Natural killer cell (primary cell): ENCODE data around the gene RSF1. TPM values are rescaled to one million over a fixed set of nuclear protein-coding genes. Genes with fewer than 3 reads are reported as not detected.

Experiments
- ATAC-seq, 3 donors: fragments of 150-1000 bp in 2 of 3; fragments of 200-7000 bp in 1 of 3; cut with Tn5 transposase; 1 replicate in 1 of 3; 2 replicates in 2 of 3; pipeline ENCODE4 v1.10.0; 2021; ENCODE audit warnings: mild to moderate bottlenecking in 2 of 3, moderate library complexity in 2 of 3
- DNase-seq, 2 donors: peaks; one replicate each; pipeline versions ENCODE4 v3.0.0 to v3.0.0-alpha.2; 2013 to 2021; ENCODE audit warnings: mixed read lengths in 1 of 2
- H3K27ac ChIP-seq: one replicate; pipeline ENCODE4 v1.5.1; 2013; ENCODE audit warnings: mild to moderate bottlenecking, low read length
- H3K27me3 ChIP-seq: one replicate; pipeline ENCODE4 v1.6.1; 2013; ENCODE audit warnings: low read length; ENCODE audit not compliant: control insufficient read depth, insufficient read depth
- H3K36me3 ChIP-seq: one replicate; pipeline ENCODE4 v1.6.1; 2013; ENCODE audit warnings: low read length; ENCODE audit not compliant: control insufficient read depth, insufficient read depth
- H3K4me1 ChIP-seq: one replicate; pipeline ENCODE4 v1.6.1; 2013; ENCODE audit warnings: low read length; ENCODE audit not compliant: control insufficient read depth, insufficient read depth
- H3K4me3 ChIP-seq: one replicate; pipeline ENCODE4 v1.5.1; 2013; ENCODE audit warnings: low read length
- H3K9me3 ChIP-seq: one replicate; pipeline ENCODE4 v1.6.1; 2013; ENCODE audit warnings: low read length; ENCODE audit not compliant: control insufficient read depth, insufficient read depth
- H3K27ac Mint-ChIP-seq, 2 donors: one replicate each; pipeline ENCODE4 v1.8.0; 2022; ENCODE audit warnings: mild to moderate bottlenecking in 2 of 2, mixed read lengths in 2 of 2, moderate library complexity in 1 of 2
- H3K27me3 Mint-ChIP-seq, 2 donors: one replicate each; pipeline ENCODE4 v1.8.0; 2022; ENCODE audit warnings: low read depth in 2 of 2, mixed read lengths in 2 of 2
- H3K36me3 Mint-ChIP-seq: one replicate; pipeline ENCODE4 v1.8.0; 2022; ENCODE audit warnings: mixed read lengths
- H3K4me1 Mint-ChIP-seq, 2 donors: one replicate each; pipeline ENCODE4 v1.8.0; 2022; ENCODE audit warnings: mixed read lengths in 2 of 2
- H3K4me3 Mint-ChIP-seq: one replicate; pipeline ENCODE4 v1.8.0; 2022; ENCODE audit warnings: mild to moderate bottlenecking, moderate library complexity, mixed read lengths
- H3K9me3 Mint-ChIP-seq, 2 donors: one replicate each; pipeline ENCODE4 v1.8.0; 2022; ENCODE audit warnings: mixed read lengths in 2 of 2
- WGBS: methylation state at CpG from one replicate; pipeline ENCODE4 v1.1.7; 2013; ENCODE audit warnings: missing lambda C conversion rate; ENCODE audit not compliant: insufficient coverage; 5-methylcytosine and 5-hydroxymethylcytosine counted together
- intact Hi-C: fragments of 100-400 bp; cut with micrococcal nuclease; formaldehyde crosslinking; loops from one replicate; pipeline ENCODE4 v1.14.2; 2022
- total RNA-seq, 4 donors: library from RNA; stranded (reverse); fragments of 120-200 nt in 1 of 4; gene quantifications; one replicate each; pipeline versions ENCODE4 v1.2.3 to v1.2.4, GENCODE V29; 2013 to 2022
- TF ChIP-seq, protein P1 (sequence below): fragments of 200-600 bp; IDR thresholded peaks from one replicate; pipeline ENCODE4 v1.8.0; 2022; ENCODE audit warnings: antibody characterized with exemption

The RSF1 gene
- total RNA-seq, 3 donors from 2014 or later (not counting 1 experiment from before 2014, with no cell fraction given), result 87.3 to 119 (median 110) TPM

DNA sequence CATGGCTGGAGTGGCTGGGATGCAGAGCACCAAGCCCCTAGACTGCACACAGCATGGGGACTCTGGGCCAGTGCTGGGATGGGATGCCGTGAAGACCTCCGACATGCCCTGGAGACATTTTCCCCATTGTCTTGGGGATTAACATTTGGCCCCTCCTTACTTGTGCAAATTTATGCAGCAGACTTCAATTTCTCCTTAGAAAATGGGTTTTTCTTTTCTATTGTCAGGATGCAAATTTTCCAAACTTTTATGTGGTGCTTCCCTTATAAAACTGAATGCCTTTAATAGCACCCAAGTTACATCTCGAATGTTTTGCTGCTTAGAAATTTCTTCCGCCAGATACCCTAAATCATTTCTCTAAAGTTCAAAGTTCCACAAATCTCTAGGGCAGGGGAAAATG lies 29.2 kb downstream of the RSF1 start:
- Mint-ChIP-seq H3K36me3 (no peaks in the 10 kb centered on the region), H3K27ac (no peak overlapping the region), H3K4me3 (no peak overlapping the region), H3K4me1 (peaks cover 91 to 93% of the 10 kb centered on the region in 2 donors), H3K27me3 (no peaks in the 10 kb centered on the region), H3K9me3 (no peaks in the 10 kb centered on the region)
- Histone ChIP-seq H3K27ac (no peak overlapping the region), H3K4me1 (peaks cover 19% of the 10 kb centered on the region), H3K27me3 (no peaks in the 10 kb centered on the region), H3K36me3 (no peaks in the 10 kb centered on the region), H3K9me3 (no peaks in the 10 kb centered on the region), H3K4me3 (no peak overlapping the region)
- DNase-seq (no peak), ATAC-seq (no peak)
- TF ChIP-seq, protein P1, sequence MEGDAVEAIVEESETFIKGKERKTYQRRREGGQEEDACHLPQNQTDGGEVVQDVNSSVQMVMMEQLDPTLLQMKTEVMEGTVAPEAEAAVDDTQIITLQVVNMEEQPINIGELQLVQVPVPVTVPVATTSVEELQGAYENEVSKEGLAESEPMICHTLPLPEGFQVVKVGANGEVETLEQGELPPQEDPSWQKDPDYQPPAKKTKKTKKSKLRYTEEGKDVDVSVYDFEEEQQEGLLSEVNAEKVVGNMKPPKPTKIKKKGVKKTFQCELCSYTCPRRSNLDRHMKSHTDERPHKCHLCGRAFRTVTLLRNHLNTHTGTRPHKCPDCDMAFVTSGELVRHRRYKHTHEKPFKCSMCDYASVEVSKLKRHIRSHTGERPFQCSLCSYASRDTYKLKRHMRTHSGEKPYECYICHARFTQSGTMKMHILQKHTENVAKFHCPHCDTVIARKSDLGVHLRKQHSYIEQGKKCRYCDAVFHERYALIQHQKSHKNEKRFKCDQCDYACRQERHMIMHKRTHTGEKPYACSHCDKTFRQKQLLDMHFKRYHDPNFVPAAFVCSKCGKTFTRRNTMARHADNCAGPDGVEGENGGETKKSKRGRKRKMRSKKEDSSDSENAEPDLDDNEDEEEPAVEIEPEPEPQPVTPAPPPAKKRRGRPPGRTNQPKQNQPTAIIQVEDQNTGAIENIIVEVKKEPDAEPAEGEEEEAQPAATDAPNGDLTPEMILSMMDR, result no peak
- intact Hi-C loops, result no loop called here
- 96% methylated on average over 4 of the region's 4 CpGs for WGBS

DNA sequence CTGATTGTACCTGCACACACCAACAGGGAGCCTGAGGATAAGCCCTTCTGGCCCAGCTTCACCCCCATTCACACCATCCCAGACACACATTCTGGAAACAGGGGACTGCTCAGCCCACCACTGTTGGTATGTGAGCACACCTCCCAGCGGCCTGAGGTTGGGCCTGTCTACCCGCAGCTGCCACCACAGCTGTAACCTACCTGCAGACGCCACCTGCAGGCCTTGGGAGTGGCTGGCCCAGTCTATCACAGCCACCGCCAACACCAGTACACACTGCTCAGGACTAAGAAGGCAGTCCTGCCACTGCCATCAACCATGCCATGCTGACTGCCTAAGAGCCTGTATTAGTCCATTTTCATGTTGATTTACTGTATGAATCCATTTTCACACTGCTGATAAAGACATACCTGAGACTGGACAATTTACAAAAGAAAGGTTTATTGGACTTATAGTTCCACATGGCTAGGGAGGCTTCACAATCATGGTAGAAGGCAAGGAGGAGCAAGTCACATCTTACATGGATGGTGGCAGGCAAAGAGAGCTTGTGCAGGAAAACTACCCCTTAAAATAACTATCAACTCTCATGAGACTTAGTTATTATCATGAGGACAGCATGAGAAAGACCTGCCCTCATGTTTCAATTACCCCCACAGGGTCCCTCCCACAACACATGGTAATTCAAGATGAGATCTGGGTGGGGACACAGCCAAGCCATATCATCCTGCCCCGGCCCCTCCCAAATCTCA lies 30.6 kb downstream of the RSF1 start:
- Histone ChIP-seq H3K27ac (no peak overlapping the region), H3K4me3 (no peak overlapping the region), H3K36me3 (no peaks in the 10 kb centered on the region), H3K9me3 (no peaks in the 10 kb centered on the region), H3K27me3 (no peaks in the 10 kb centered on the region), H3K4me1 (peaks cover 19% of the 10 kb centered on the region)
- TF ChIP-seq, protein P1, result no peak
- H3K27ac Mint-ChIP-seq, result peak overlapping the region; percentile 67 to 72
- WGBS, result 98% methylated on average over 5 of the region's 5 CpGs
- H3K4me3 Mint-ChIP-seq, result no peak overlapping the region
- no peaks in the 10 kb centered on the region for H3K9me3 Mint-ChIP-seq
- peak in 2 of 3 donors; percentile 24 to 26 for ATAC-seq
- intact Hi-C loops, result no loop called here
- H3K4me1 Mint-ChIP-seq, result peaks cover 77 to 85% of the 10 kb centered on the region in 2 donors
- H3K27me3 Mint-ChIP-seq, result no peaks in the 10 kb centered on the region
- no peaks in the 10 kb centered on the region for H3K36me3 Mint-ChIP-seq
- no peak for DNase-seq

DNA sequence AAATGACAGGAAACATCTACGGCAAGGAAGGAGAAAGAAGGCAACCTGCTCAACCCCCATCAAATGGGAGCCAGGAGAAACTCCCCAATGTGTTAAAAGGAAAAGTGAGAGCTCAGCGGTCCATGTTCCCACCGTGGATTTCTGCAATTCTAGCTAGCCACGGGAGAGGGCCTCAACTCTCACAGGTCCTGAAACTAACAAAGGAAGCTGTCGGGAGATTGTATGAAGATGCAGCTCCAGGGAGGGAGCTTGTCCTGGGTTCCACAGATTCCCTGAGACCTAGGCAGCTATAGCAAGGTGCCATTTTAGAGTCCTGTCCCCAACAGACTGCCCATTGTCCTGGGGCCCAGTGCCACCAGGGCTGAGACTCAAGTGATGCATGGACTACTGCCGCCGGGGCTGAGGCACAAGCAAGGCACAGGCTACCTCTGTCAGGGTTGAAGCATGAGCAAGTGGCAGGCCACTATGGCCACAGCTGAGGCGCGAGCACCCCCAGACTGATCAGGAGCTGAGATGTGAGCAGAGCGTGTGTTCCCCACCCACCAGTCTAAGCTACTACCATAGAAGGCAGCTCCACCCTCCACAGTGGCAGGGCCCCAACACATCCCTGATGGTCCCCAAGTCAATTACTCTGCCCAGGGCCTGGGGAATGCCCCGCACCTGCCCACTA lies 31.3 kb downstream of the RSF1 start:
- peaks cover 70 to 85% of the 10 kb centered on the region in 2 donors for H3K4me1 Mint-ChIP-seq
- peak overlapping the region; percentile 67 to 72 for H3K27ac Mint-ChIP-seq
- no peaks in the 10 kb centered on the region for H3K36me3 Mint-ChIP-seq
- H3K4me3 ChIP-seq, result no peak overlapping the region
- no peak for DNase-seq
- H3K36me3 ChIP-seq, result no peaks in the 10 kb centered on the region
- peak overlapping the region; percentile 22 for H3K4me3 Mint-ChIP-seq
- no peaks in the 10 kb centered on the region for H3K27me3 ChIP-seq
- H3K27ac ChIP-seq, result no peak overlapping the region
- WGBS, result 85% methylated on average over 11 of the region's 11 CpGs
- H3K9me3 Mint-ChIP-seq, result no peaks in the 10 kb centered on the region
- H3K4me1 ChIP-seq, result peaks cover 19% of the 10 kb centered on the region
- no peaks in the 10 kb centered on the region for H3K27me3 Mint-ChIP-seq
- TF ChIP-seq, protein P1, result no peak
- peak in 2 of 3 donors; percentile 46 to 59 for ATAC-seq
- H3K9me3 ChIP-seq, result no peaks in the 10 kb centered on the region
- intact Hi-C loops, result no loop called here
